Cerebellar nuclear complex (tissue), 1 donor: ENCODE results near the gene TNP2.
"Not testable (repeated sequence)": the region's sequence is repeated elsewhere in the genome, so short reads cannot be mapped to it uniquely, and the experiment has no call there.

ENCODE experiments used
- DNase-seq, 2 experiments: peaks; one replicate each; lab custom pipeline; 2025; lab: John Stamatoyannopoulos, UW

Gene TNP2

DNA sequence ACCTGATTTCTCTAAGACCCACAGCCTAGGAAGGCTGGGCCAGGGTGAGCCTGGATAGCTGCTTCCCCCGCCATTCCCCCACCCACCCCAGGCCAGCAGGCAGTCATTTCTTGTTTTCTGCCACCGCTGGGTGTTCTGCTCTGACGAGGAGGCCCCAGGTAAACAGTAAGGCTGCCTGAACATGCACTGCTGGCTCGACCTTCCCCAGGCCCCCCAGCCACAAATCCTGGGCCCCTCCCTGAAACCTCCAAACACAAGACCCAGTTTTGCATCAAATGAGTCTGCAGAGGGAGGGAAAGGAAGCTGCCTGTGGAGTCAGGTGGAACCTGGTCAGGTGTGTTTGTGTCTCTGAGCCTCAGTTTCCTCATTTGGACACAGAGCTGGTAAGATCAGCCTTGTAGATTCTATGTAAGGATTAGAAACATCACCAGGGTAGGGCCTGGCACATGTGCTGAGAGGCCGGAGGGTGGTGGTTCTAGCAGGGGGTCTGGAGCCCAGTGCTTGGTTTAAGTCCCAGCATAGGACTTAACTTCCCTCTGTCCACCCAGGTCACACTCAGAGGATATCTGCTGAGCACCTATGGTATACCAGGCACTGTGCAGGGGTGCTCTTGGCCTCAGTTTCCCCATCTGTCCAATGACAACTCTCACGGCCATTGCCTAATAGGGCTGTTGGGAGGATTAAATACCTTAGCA is 30.9 kb upstream of the TNP2 start:
- DNase-seq, result no peak

DNA sequence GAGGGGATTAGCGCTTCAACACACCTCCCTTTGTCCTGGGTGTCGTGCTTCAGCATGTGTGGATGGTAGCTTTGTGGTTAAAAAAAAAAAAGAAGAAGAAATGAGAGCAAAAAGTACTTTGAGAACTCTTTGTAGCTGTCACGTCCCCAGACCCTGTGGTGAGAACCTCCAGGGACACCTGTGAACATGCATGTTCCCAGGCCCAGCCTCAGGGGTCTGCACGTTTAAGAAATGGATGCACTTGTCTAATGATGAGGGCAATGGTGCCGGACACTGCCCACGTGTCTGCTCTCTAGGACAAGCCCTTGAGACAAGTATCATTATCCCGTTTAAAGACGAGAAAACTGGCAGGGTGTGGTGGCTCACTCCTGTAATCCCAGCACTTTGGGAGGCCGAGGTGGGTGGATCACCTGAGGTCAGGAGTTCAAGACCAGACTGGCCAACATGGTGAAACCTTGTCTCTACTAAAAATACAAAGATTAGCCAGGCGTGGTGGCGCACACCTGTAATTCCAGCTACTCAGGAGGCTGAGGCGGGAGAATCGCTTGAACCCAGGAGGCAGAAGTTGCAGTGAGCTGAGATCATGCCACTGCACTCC is 29.9 kb upstream of the TNP2 start:
- not testable (repeated sequence) for DNase-seq

DNA sequence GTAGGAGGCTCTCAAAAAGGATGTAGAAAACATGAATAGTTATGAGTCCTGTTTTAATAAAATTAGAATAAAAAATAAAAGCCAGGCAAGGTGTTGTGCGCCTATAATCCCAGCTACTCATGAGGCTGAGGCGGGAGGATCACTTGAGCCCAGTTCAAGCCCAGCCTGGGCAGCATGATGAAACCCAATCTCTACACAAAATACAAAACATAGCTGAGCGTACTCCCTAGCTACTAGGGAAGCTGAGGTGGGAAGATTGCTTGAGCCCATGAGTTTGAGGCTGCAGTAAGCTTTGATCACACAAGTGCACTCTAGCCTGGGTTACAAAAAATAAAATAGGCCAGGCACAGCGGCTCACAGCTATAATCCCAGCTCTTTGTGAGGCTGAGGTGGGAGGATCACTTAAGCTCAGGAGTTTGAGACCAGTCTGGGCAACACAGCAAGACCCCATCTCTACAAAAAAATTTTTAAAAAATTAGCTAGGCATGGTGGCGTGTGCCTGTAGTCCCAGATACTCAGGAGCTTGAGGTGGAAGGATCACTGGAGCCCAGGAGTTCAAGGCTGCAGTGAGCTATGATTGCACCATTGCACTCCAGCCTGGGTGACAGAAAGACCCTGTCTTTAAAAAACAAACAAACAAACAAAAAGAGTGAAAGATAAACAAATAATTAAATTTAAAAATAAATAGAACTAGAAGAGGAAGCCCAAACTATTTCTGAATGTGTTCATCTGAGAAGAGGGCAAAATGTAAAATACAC is 29.2 kb upstream of the TNP2 start:
- DNase-seq, result no peak

DNA sequence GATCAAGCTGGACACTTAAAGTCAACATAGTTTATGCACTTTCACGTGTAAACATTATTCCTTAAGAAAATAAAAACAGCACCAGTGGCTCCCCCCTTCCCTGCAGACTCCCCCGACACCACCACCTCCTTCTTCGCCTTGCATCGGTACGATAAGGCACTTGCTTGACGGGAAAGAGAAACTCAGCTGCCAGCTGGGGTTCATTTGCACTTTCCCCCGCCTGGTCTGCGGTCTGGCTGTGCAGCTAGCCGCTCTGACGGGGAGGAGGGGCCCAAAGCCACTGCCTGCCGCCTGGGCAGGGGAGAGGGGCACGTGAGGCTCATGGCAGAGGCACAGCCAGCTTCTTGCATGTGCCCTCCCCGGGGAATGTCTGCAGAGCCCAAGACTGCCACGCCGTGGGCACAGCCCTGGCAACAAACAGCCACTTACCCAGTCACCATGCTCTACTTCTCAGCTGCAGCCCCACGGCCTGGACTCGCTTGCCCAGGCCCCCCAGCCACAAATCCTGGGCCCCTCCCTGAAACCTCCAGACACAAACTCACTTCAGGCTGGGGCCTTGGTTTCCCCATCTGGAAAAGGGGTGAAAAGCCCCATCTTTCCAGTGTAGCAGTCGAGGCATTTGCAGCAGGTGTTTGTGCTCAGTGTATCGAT is 28.5 kb upstream of the TNP2 start:
- no peak for DNase-seq

DNA sequence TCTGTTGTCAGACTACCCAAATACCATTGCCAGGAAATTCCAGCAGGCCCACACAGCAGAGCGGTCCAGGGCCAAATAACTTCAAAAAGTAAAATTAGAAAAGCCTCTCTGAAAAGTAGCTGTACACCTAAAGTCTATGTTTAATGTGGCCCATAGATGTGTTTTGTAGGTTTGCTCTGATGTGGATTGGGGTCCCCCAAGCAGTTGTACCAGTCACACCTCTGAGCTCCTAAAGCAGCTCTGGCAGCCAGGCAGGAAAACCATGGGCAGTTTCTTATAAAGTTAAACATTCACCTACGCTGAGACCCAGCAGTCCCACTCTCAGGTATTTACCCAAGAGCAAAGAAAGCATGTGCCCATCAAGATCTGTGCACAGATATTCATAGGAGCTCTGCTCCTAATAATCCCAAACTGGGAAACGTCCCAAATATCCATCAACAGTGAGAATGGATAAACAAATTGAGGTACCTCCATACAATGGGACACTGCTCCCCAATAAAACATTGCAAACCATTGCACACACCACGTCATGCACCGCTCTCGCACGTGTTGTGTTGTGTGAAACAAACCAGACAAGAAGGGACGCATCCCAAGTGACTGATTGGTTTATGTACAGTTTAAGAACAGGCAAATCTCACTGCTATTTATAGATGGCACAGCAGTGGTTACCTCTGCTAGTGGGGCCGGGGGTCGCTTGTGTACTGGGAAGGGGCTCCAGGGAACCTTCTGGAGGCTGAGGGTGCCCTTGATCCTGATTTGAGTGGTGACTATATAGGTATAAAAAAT is 27.8 kb upstream of the TNP2 start:
- DNase-seq, result no peak

DNA sequence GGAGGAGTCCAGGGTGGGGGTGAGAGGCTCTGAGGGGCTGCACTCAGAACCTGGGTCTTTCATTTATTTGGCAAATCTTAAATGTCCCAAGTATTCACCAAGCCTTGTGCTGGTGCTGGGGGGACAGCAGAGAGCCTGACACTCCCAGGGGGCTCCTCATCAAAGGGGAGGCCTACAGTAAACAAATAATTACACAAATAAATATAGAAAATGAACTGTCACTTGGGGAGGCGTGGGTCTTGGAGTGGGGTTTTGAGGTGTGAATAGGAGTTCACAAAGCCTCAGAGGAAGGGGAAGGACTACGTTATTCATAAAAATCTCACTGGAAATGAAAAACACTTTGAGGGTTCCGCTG is 27.2 kb upstream of the TNP2 start:
- DNase-seq, result no peak

DNA sequence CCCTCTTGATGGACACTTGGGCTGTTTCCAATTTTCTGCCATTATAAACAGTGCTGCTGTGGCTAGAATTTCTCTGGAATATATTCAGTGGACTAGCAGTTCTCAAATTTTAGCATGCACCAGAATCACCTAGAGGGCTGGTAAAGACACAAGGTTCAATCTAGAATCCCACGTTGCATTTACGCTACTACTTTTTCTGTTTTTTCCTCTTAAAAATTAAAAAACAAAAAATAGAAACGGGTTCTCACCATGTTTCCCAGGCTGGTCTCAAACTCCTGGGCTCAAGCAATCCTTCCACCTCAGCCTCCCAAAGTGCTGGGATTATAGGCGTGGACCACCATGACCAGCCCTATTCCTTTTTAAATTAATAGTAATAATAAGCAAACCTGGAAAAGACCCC is 26.5 kb upstream of the TNP2 start:
- DNase-seq, result no peak

DNA sequence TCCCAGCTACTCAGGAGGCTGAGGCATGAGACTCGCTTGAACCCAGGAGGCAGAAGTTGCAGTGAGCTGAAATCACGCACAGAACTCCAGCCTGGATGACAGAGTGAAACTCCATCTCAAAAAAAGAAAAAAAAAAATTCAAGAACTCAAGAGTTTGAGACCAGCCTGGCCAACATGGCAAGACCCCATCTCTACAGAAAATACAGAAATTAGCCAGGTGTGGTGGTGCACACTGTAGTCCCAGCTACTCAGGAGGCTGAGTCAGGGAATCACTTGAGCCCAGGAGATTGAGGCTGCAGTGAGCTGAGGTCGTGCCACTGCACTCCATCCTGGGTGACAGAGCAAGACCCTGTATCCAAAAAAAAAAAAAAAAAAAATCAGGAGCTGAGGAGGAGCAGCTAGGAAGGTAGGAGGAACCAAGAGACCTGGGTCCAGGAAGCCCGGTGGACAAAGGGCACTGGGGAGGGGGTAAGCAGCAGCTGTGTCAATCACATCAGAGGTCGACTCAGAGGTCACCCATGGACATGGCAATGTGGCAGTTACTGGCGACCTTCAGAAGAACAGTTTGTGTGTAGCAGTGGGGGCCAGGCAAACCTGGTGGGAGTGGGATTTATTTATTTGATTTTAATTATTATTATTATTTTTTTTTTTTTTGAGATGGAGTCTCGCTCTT is 23.1 kb upstream of the TNP2 start:
- DNase-seq, result no peak

DNA sequence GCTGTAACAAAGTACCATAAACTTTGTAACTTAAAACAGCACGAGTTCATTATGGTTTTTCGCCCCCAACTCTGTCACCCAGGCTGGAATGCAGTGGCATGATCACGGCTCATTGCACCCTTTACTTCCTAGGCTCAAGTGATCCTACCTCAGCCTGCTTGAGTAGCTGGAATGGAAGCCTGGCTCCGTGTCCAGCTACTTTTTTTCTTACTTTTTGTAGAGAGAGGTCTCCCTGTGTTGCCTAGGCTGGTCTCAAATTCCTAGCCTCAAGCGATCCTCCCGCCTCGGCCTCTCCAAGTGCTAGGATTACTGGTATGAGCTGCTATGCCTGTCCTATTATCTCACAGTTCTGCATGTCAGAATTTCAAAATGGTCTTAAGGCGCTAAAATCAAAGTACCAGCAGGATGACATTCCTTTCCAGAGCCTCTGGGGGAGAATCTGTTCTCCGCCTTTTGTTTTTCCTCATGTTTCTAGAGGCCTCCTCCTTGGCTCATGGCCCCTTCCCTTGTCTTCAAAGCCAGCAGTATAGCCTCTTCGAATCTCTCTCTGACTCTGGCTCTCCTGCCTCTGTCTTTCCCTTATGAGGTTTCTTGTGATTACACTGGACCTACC is 22.1 kb upstream of the TNP2 start:
- DNase-seq, result no peak

DNA sequence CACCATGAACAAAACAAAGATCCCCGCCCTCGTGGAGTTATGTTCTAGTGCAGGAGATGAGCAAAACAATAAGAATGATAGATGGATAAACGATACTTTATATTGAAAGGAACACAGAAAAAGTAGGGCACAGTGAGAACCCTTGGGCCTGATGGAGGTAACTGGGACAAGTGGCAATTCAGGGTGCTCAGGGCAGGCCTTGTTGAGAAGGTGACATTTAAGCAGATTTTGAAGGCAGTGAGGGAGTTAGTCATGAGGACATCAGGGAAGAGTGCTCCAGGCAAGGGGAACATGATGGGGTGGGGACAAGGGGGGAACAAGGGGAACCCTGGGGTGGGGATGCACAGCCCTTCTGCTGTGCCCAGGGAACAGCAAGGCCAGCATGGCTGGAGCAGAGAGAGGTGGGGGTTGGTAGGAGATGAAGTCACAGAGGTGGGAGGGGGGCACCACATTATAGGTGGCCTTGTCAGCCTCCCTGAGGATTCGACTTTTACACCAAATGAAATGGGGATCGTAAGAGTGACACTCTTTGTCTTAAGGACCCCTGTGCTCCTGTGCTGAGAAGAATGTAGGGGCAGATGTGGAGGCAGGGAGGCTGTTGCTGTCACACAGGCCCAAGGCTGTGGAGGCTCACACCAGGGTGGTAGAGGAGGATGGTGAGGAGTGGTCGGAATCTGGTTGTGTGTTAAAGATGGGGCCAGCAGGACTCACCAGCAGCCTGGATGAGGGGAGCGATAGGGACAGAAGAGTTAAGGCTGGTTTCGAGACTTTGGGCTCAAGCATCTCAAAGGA is 21.2 kb upstream of the TNP2 start:
- DNase-seq, result no peak

DNA sequence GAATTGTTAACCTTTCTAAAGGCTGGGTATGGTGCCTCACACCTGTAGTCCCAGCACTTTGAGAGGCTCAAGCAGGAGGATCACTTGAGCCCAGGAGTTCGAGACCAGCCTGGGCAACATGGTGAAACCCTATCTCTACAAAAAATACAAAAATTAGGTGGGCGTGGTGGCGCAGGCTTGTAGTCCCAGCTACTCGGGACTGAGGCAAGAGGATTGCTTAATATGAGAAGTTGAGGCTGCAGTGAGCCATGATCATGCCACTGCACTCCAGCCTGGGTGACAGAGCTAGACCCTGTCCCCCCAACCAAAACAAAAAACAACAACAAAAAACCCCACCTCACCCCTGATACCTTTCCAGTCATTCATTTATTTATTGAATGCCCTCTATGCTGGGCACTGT is 20.6 kb upstream of the TNP2 start:
- DNase-seq, result not testable (repeated sequence)

DNA sequence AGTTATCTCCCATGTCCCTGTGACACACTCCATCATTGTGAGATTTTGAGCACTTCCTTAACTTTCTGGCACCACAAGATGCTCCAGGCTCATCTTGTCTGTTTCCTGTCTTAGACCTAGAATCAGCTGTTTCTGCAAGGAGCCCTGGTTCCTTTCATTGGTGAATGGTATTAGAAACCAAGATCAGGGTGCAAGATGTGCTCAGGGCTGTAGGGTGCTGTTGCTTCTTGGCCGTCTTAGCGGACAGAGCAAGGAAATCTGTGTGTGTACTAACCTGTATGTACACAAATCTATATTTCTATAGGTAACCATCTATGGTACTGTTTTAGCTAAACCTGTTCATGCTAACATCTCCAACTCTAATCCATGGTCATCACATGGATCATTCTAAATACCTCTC is 20.1 kb upstream of the TNP2 start:
- DNase-seq, result no peak

DNA sequence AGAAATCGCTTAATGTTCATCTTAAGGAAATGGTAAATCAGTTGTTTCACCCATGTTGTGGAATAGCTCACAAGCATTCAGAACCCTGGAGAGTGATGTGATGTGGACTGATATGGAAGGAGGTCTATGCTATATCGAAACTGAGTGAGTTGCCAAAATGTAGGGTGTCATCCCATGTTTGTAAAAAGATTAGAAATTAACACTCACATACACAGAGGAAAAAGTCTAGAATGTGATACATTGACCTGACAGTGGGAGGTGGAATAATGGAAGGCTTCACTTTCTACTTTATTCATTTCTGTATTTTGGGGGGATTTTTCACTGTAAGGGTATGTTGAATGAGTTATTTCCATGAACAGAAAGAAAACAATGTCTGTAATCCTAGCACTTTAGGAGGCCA is 16.7 kb upstream of the TNP2 start:
- DNase-seq, result no peak

DNA sequence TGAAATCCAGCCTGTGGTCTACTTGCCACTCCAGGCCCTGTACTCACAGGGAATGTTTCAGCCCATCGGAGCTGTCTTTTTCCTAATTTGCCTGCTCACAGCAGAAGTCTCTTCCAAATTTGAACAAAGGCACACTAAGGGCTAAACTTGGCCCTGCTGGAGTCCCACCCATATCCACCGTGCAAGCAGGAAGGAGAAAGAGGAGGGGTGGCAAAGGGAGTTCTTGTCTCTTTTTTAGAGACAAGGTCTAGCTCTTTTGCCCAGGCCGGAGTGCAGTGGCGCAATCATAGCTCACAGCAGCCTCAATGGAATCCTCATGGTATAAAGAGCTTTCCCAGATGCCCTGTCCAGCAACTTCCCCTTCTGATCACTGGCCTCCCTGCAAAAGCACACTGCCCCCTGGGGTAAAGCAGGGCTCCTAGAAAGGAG is 14.7 kb upstream of the TNP2 start:
- no peak for DNase-seq

DNA sequence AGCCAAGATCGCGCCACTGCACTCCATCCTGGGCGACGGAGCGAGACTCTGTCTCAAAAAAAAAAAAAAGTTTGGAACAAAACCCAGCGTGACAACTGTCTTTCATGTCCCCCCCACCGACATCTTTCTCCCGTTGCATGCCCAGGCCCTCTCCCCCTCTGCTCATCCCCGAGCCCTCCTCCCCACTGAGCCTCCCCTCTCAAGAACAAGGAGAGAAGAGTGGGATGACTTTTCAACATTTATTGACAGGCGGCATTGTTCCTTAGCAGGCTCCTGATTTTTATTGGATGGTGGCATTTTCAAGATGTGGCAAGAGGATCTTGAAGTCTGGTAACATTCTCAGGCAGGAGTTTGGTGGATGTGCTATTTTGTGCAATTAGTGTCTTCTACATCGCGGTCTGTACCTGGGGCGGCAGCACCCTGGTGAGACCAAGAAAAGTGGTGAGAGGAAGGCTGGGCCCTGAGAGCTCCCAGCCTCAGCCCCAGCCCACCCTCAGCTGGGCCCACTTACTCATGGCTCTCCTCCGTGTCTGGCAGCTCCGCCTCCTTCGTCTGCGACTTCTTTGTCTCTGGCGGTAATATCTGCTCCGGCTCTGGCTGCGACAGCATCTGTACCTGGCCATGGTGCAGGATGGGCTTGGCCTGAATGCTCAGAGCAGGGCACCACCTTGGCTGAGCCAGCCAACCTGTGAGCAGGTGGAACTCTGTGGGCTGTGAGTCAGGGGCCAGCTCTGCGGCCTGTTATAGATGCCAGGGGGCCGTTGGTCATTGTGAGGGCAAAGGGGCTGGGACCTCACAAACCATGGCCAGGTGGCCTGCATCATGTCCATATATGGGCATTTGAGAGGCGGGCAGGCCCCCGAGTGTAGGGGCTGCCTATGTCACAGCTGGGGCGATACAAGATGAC is 11.7 kb upstream of the TNP2 start, which contains the start of gene PRM1:
Gene PRM1 (minus strand): TSS at position 715 of the 907 bp plus-strand sequence. CDS start 92 bp downstream, at position 623.
- no peak for DNase-seq

DNA sequence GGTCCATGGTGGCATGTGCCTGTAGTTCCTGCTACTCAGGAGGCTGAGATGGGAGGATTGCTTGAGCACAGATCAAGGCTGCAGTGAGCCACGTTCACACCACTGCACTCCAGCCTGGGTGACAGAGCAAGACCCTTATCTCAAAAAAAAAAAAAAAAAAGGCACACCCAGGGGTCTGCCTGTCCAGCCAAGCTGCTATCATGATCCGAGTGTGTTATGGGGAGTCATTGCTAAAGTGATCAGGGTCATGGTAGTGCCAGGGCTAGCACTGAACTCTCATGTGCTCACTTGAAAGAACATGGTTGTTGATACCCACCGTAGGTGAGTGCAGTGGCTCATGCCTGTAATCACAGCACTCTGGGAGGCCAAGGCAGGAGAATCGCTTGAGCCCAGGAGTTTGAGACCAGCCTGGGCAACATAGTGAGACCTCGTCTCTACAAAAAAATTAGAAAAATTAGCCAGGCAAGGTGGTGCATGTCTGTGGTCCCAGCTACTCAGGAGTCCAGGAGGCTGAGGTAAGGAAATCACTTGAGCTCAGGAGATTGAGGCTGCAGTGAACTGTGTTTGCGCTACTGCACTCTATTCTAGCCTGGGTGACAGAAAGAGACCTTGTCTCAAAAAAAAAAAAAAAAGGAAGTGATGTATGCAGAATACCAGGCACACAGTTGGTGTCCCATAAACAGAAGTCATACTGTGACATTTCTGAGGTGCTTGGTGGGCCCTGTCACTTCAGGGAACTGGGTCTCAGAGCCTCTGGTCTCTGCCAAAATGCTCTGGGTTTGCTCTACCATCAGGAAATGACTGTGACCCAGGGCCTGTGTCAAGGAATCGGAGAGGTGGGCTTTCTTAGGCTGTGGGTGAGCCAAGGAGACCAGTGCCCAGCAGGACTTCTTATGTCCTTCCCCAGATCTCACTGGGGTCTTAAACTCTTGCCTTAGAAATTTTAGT is 9.8 kb upstream of the TNP2 start:
- DNase-seq, result no peak

DNA sequence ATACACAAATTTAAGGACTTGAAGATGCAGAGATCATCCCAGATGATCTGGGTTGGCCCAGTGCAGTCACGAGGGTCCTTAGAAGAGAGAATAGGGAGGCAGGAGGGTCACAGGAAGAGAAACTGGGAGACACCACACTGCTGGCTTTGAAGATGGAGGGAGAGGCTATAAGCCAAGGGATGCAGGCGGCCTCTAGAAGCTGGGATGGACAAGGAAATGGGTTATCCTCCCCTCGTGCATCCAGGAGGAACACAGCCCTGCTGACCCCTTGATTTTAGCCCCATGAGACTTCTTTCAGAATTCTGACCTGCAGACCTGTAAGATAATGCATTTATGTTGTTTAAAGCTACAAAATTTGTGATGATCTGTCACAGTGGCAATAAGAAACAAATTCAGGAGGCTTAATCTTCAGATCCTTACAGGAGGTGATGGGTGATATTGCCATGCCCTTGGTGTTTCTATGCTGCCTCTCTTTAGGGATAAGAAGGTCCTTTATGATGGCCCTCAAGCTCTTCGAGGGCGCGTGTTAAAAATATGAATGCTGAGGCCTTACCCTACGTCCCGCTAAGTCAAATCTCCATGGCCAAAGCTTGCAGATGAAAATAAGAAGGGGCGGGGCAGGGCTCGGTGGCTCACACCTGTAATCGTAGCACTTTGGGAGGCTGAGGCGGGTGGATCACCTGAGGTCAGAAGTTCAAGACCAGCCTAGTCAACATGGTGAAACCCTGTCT is 8.6 kb upstream of the TNP2 start:
- no peak for DNase-seq
